Progenitor cell of endocrine pancreas (in vitro differentiated cells): ENCODE results near the gene GFAP. TPM values are rescaled to one million over a fixed set of nuclear protein-coding genes. Genes with fewer than 3 reads are reported as not detected.

Experiments used
- DNase-seq: peaks from one replicate; pipeline ENCODE4 v3.0.0; 2021; ENCODE audit warnings: low spot score; ENCODE audit not compliant: unreplicated experiment
- H3K27ac Mint-ChIP-seq: 2 replicates; pipeline ENCODE4 v1.8.0; 2021; ENCODE audit warnings: mild to moderate bottlenecking, moderate library complexity, mixed read lengths
- H3K27me3 Mint-ChIP-seq: 2 replicates; pipeline ENCODE4 v1.8.0; 2021; ENCODE audit warnings: mixed read lengths
- H3K36me3 Mint-ChIP-seq: 2 replicates; pipeline ENCODE4 v1.8.0; 2022; ENCODE audit warnings: mixed read lengths; ENCODE audit not compliant: insufficient read depth
- H3K4me1 Mint-ChIP-seq: 2 replicates; pipeline ENCODE4 v1.8.0; 2021; ENCODE audit warnings: low read depth, mixed read lengths
- H3K4me3 Mint-ChIP-seq: 2 replicates; pipeline ENCODE4 v1.8.0; 2021; ENCODE audit warnings: low read depth, mild to moderate bottlenecking, moderate library complexity, mixed read lengths
- H3K9me3 Mint-ChIP-seq: 2 replicates; pipeline ENCODE4 v1.8.0; 2021; ENCODE audit warnings: low read depth, mixed read lengths
- CTCF ChIP-seq: fragments of 200-600 bp; sonication (generic); IDR thresholded peaks from one replicate; pipeline ENCODE4 v1.5.0; 2021; ENCODE audit warnings: antibody characterized with exemption, mild to moderate bottlenecking; ENCODE audit not compliant: unreplicated experiment
- total RNA-seq: library from RNA; stranded (reverse); gene quantifications from 2 replicates; pipeline ENCODE4 v1.2.1, GENCODE V29; 2021

GFAP gene
- total RNA-seq, 1 donor from 2014 or later: not detected

GRCh38 chr17:44920565-44920940 lies 5.3 kb upstream of the GFAP start:
- Mint-ChIP-seq H3K27me3 (peaks cover 49% of the 10 kb centered on the region), H3K4me1 (peaks cover 2% of the 10 kb centered on the region), H3K4me3 (no peak overlapping the region), H3K36me3 (no peaks in the 10 kb centered on the region), H3K9me3 (no peaks in the 10 kb centered on the region), H3K27ac (no peak overlapping the region)
- no peak for DNase-seq
- no peak for TF ChIP-seq CTCF

GRCh38 chr17:44919885-44920564 lies 4.7 kb upstream of the GFAP start:
- H3K27ac Mint-ChIP-seq: no peak overlapping the region
- no peak overlapping the region for H3K4me3 Mint-ChIP-seq
- peaks cover 2% of the 10 kb centered on the region for H3K4me1 Mint-ChIP-seq
- DNase-seq: peak; percentile 64
- H3K36me3 Mint-ChIP-seq: no peaks in the 10 kb centered on the region
- H3K27me3 Mint-ChIP-seq: peaks cover 49% of the 10 kb centered on the region
- peak; percentile 79 for TF ChIP-seq CTCF
- no peaks in the 10 kb centered on the region for H3K9me3 Mint-ChIP-seq

- H3K36me3 Mint-ChIP-seq: no peaks in the 10 kb centered on the region
- H3K9me3 Mint-ChIP-seq: no peaks in the 10 kb centered on the region
- no peak for DNase-seq
- peaks cover 52% of the 10 kb centered on the region for H3K27me3 Mint-ChIP-seq
- peaks cover 2% of the 10 kb centered on the region for H3K4me1 Mint-ChIP-seq
- no peak overlapping the region for H3K4me3 Mint-ChIP-seq
- H3K27ac Mint-ChIP-seq: no peak overlapping the region
- TF ChIP-seq CTCF: no peak
Observed at GRCh38 chr17:44919411-44919810, 4.1 kb upstream of the GFAP start.

GRCh38 chr17:44918006-44918405 lies 2.7 kb upstream of the GFAP start:
- no peaks in the 10 kb centered on the region for H3K36me3 Mint-ChIP-seq
- no peak for DNase-seq
- no peak for TF ChIP-seq CTCF
- no peak overlapping the region for H3K4me3 Mint-ChIP-seq
- H3K27me3 Mint-ChIP-seq: peaks cover 54% of the 10 kb centered on the region
- no peak overlapping the region for H3K27ac Mint-ChIP-seq
- no peaks in the 10 kb centered on the region for H3K4me1 Mint-ChIP-seq
- no peaks in the 10 kb centered on the region for H3K9me3 Mint-ChIP-seq

- Mint-ChIP-seq H3K27me3 (peaks cover 54% of the 10 kb centered on the region), H3K4me1 (no peaks in the 10 kb centered on the region), H3K9me3 (no peaks in the 10 kb centered on the region), H3K4me3 (no peak overlapping the region), H3K27ac (no peak overlapping the region), H3K36me3 (no peaks in the 10 kb centered on the region)
- DNase-seq: no peak
- no peak for TF ChIP-seq CTCF
Observed at GRCh38 chr17:44917456-44917855, 2.2 kb upstream of the GFAP start.
